Activated T-helper 1 cell treated with anti-CD3 and anti-CD28 coated beads, Interleukin-12 subunit alpha, Interleukin-12 subunit beta, Interleukin-2, Interleukin-4 antibody, amounts not matched to agents 30 ng/mL and 10 ng/mL and 1 ng/mL, durations not matched to agents 14 hours and 24 hours and 36 hours (primary cell): ENCODE data around the gene SCFD2. TPM values are rescaled to one million over a fixed set of nuclear protein-coding genes. Genes with fewer than 3 reads are reported as not detected.
"Not testable (repeated sequence)": the region's sequence is repeated elsewhere in the genome, so short reads cannot be mapped to it uniquely, and the experiment has no call there.

Experiments used
- DNase-seq: peaks from one replicate; pipeline ENCODE4 v3.0.0; 2021; ENCODE audit warnings: low spot score
- H3K27ac Mint-ChIP-seq: one replicate; pipeline ENCODE4 v1.8.0; 2021; ENCODE audit warnings: mild to moderate bottlenecking, mixed read lengths
- H3K27me3 Mint-ChIP-seq: one replicate; pipeline ENCODE4 v1.8.0; 2022; ENCODE audit warnings: mild to moderate bottlenecking, moderate library complexity, mixed read lengths; ENCODE audit not compliant: insufficient read depth
- H3K36me3 Mint-ChIP-seq: one replicate; pipeline ENCODE4 v1.8.0; 2021; ENCODE audit warnings: low read depth, mixed read lengths
- H3K4me1 Mint-ChIP-seq: one replicate; pipeline ENCODE4 v1.8.0; 2021; ENCODE audit warnings: low read depth, mixed read lengths
- H3K4me3 Mint-ChIP-seq: one replicate; pipeline ENCODE4 v1.8.0; 2021; ENCODE audit warnings: mild to moderate bottlenecking, moderate library complexity, mixed read lengths
- H3K9me3 Mint-ChIP-seq: one replicate; pipeline ENCODE4 v1.8.0; 2021; ENCODE audit warnings: mixed read lengths
- intact Hi-C: fragments of 100-400 bp; cut with micrococcal nuclease; formaldehyde crosslinking; loops from one replicate; pipeline ENCODE4 v1.15.1; 2024
- total RNA-seq: library from RNA; stranded (reverse); gene quantifications from 2 replicates; pipeline ENCODE4 v1.2.3, GENCODE V29; 2022

SCFD2 gene
- total RNA-seq, 1 donor from 2014 or later = 40.5 TPM

GRCh38 chr4:53321984-53322289, 43.9 kb downstream of the SCFD2 start:
- DNase-seq = no peak
- Mint-ChIP-seq H3K9me3 (no peaks in the 10 kb centered on the region), H3K4me1 (no peaks in the 10 kb centered on the region), H3K27me3 (no peaks in the 10 kb centered on the region), H3K27ac (no peak overlapping the region), H3K4me3 (no peak overlapping the region), H3K36me3 (peaks cover under 1% of the 10 kb centered on the region)
- intact Hi-C loops = no loop called here

DNA sequence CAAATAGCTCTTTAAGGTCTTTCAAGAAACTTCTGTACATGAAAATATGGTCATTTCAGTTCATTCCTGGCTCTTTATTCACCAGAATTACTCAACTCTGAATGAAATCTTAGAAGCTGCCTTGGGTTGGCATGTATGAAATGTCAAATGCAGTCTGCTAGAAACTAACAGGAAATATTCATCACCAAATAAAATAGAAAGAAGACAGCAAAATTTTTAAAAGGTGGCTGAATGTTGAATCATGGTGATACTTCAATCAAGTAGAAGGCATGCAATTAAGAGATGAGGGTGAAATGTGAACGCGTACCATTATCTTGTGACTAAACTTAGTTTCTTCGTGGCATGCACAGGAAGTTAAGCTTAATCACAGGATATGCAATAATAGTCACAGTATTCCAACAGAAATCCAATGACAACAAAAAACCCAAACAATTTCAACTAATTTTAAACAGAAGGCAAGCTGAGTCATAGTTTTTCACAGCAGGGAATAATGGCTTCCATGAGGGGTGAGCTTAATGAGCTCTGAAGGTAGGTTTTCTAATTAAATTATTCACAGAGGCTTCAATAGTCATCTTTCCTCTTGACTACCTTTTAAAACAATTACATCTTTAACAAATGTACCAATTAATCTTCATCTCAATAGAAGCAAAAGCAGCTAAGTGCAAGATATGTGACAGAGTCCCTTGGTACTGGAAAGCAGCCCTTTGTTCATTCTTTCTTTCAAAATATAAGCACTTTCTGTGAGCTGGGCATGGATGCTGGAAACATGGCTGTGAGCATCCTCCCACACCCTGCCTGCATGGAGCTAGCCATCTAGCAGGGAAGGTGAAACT, 44.5 kb downstream of the SCFD2 start:
- Mint-ChIP-seq H3K4me1 (no peaks in the 10 kb centered on the region), H3K4me3 (no peak overlapping the region), H3K9me3 (no peaks in the 10 kb centered on the region), H3K36me3 (no peaks in the 10 kb centered on the region), H3K27ac (no peak overlapping the region), H3K27me3 (no peaks in the 10 kb centered on the region)
- no peak for DNase-seq
- intact Hi-C loops = no loop called here

GRCh38 chr4:53315300-53315699, 50.6 kb downstream of the SCFD2 start:
- no peak for DNase-seq
- peaks cover 11% of the 10 kb centered on the region for H3K4me1 Mint-ChIP-seq
- no peaks in the 10 kb centered on the region for H3K9me3 Mint-ChIP-seq
- intact Hi-C loops = no loop called here
- H3K36me3 Mint-ChIP-seq = peaks cover 5% of the 10 kb centered on the region
- no peak overlapping the region for H3K27ac Mint-ChIP-seq
- no peaks in the 10 kb centered on the region for H3K27me3 Mint-ChIP-seq
- no peak overlapping the region for H3K4me3 Mint-ChIP-seq

DNA sequence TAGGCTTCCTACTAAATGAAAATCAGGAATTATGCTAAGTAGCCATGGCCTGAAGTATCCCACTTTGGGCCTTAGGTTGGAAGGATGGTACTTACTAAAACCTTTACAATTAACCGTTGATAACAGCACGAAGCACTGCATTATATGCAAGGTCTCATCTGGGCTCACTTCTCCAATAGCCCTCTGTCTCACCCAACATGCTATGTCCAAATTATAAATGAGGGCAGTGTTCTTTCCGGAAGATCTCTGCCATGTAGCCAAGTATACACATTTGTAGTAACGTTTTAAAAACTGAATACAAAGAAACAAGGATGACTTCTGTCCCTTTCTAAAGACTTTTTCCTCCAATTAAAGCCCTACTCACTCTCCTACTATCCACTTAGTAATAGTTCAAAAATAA, 51.6 kb downstream of the SCFD2 start:
- H3K27me3 Mint-ChIP-seq = no peaks in the 10 kb centered on the region
- H3K4me3 Mint-ChIP-seq = no peak overlapping the region
- peaks cover 11% of the 10 kb centered on the region for H3K4me1 Mint-ChIP-seq

DNA sequence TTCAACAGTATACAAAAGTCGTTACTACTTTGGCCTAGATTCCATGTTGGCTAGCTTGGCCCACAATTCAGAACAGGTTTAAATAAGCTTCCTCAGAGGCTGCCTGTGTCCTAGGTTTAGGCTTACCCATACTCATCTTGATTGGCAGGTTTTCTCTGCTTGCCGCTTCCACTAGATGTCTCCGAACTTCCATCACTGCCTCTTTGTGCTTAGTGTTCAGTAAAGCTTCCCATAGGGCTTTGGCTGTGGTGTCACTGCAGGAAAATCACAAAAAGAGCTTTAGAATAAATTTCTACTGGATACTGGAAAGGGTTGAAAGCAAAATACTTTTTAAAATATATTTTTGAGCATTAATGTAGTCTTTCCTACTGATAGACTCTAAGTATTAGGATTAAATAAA, 52.4 kb downstream of the SCFD2 start:
- no peak overlapping the region for H3K27ac Mint-ChIP-seq
- intact Hi-C loops = no loop called here
- no peak for DNase-seq
- H3K36me3 Mint-ChIP-seq = peaks cover 8% of the 10 kb centered on the region
- H3K4me1 Mint-ChIP-seq = peaks cover 11% of the 10 kb centered on the region
- H3K9me3 Mint-ChIP-seq = no peaks in the 10 kb centered on the region
- H3K4me3 Mint-ChIP-seq = no peak overlapping the region
- no peaks in the 10 kb centered on the region for H3K27me3 Mint-ChIP-seq

More for the DNA sequence above, 51.6 kb downstream of the SCFD2 start:
- H3K36me3 Mint-ChIP-seq = peaks cover 6% of the 10 kb centered on the region
- intact Hi-C loops = no loop called here
- no peak overlapping the region for H3K27ac Mint-ChIP-seq
- no peaks in the 10 kb centered on the region for H3K9me3 Mint-ChIP-seq
- DNase-seq = no peak

DNA sequence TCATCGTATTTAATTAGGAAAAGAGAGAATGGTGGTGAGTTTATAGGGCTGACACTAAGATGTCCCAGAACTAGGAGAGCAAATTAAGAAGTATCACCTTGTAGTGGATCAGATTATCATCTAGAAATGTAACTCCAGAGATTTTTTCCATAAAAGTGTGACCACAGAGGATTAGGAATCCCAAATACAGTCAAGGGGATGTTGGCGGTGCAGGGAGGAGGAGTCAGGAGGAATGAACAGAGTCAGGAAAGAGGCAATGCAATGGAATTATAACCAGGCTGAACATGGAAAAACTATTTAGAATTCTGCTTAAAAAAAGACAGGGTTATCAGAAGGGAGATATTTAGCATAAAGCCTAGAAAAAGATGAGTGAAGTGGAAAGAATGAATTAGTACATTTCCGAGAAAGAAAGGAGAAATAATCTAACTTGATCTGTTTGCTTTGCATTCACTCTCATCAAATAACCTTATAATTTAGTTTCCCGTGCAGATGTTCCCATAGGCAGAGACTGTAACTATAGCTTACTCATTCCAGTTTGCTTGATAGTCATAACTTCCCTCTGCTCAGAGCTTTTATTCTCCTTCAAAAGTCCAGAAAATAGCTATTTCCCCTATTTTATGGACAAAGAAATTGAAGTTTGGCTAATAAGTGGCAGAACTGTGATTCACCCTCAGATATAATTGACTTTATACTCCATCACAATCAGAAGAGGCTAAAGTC, 56.4 kb downstream of the SCFD2 start:
- peaks cover 6% of the 10 kb centered on the region for H3K4me1 Mint-ChIP-seq
- no peak for DNase-seq
- no peak overlapping the region for H3K27ac Mint-ChIP-seq
- no peak overlapping the region for H3K4me3 Mint-ChIP-seq
- intact Hi-C loops = no loop called here
- peaks cover 4% of the 10 kb centered on the region for H3K9me3 Mint-ChIP-seq
- H3K27me3 Mint-ChIP-seq = no peaks in the 10 kb centered on the region
- peaks cover 15% of the 10 kb centered on the region for H3K36me3 Mint-ChIP-seq

GRCh38 chr4:53307819-53308780, 57.8 kb downstream of the SCFD2 start:
- H3K27me3 Mint-ChIP-seq = no peaks in the 10 kb centered on the region
- peaks cover 8% of the 10 kb centered on the region for H3K9me3 Mint-ChIP-seq
- no peak for DNase-seq
- H3K36me3 Mint-ChIP-seq = peaks cover 16% of the 10 kb centered on the region
- intact Hi-C loops = no loop called here
- H3K4me3 Mint-ChIP-seq = no peak overlapping the region
- H3K27ac Mint-ChIP-seq = no peak overlapping the region
- peaks cover 6% of the 10 kb centered on the region for H3K4me1 Mint-ChIP-seq

DNA sequence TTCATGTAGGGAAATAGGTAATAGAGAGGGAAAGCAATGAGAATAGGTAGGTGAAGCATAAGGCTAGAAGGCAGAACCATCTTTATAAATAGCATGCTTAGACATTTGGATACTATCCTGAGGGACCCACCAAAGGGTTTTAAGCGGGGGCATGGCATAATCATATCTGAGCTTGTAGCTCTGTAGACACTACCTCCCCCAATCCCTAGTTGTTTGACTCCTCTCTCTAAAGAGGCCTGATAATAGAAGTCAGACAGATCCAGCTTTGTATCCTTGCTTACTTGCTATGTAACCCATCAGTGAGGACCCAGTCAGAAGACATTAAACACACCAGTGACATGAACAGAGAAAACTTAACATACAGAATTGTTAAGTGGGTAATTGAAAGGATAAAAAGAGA, 58.7 kb downstream of the SCFD2 start:
- Mint-ChIP-seq H3K4me1 (peaks cover 6% of the 10 kb centered on the region), H3K4me3 (no peak overlapping the region), H3K36me3 (peaks cover 13% of the 10 kb centered on the region), H3K9me3 (peaks cover 8% of the 10 kb centered on the region), H3K27me3 (no peaks in the 10 kb centered on the region), H3K27ac (no peak overlapping the region)
- DNase-seq = no peak
- intact Hi-C loops = no loop called here

GRCh38 chr4:53306729-53307128, 59.1 kb downstream of the SCFD2 start:
- H3K27me3 Mint-ChIP-seq = no peaks in the 10 kb centered on the region
- no peak overlapping the region for H3K4me3 Mint-ChIP-seq
- H3K4me1 Mint-ChIP-seq = peaks cover 6% of the 10 kb centered on the region
- H3K27ac Mint-ChIP-seq = no peak overlapping the region
- peaks cover 13% of the 10 kb centered on the region for H3K36me3 Mint-ChIP-seq
- intact Hi-C loops = no loop called here
- no peak for DNase-seq
- H3K9me3 Mint-ChIP-seq = peaks cover 8% of the 10 kb centered on the region

DNA sequence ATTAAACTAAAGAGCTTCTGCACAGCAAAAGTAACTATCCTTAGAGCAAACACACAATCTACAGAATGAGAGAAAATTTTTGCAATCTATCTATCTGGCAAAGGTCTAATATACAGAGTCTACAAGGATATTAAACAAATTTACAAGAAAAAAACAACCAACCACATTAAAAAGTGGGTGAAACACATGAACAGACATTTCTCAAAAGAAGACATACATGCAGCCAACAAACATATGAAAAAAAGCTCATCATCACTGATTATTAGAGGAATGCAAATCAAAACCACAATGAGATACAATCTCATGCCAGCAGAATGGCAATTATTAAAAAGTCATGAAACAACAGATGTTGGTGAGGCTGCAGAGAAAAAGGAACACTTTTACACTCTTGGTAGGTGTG, 73.7 kb downstream of the SCFD2 start:
- DNase-seq, H3K4me1 Mint-ChIP-seq, H3K27me3 Mint-ChIP-seq, intact Hi-C loops, H3K27ac Mint-ChIP-seq, H3K36me3 Mint-ChIP-seq, H3K4me3 Mint-ChIP-seq: not testable (repeated sequence)
- peaks cover 54% of the 10 kb centered on the region for H3K9me3 Mint-ChIP-seq

GRCh38 chr4:53281438-53281837, 84.4 kb downstream of the SCFD2 start:
- intact Hi-C loops = no loop called here
- Mint-ChIP-seq H3K27me3 (no peaks in the 10 kb centered on the region), H3K36me3 (peaks cover 7% of the 10 kb centered on the region), H3K9me3 (peaks cover 17% of the 10 kb centered on the region), H3K4me3 (no peak overlapping the region), H3K4me1 (no peaks in the 10 kb centered on the region), H3K27ac (no peak overlapping the region)
- no peak for DNase-seq

GRCh38 chr4:53280846-53281245, 85.0 kb downstream of the SCFD2 start:
- intact Hi-C loops = no loop called here
- H3K27me3 Mint-ChIP-seq = no peaks in the 10 kb centered on the region
- H3K4me1 Mint-ChIP-seq = no peaks in the 10 kb centered on the region
- H3K36me3 Mint-ChIP-seq = peaks cover 7% of the 10 kb centered on the region
- H3K27ac Mint-ChIP-seq = no peak overlapping the region
- H3K4me3 Mint-ChIP-seq = no peak overlapping the region
- no peak for DNase-seq
- peaks cover 17% of the 10 kb centered on the region for H3K9me3 Mint-ChIP-seq
